ENCODE data around the gene FAM168B.

The FAM168B gene

DNA sequence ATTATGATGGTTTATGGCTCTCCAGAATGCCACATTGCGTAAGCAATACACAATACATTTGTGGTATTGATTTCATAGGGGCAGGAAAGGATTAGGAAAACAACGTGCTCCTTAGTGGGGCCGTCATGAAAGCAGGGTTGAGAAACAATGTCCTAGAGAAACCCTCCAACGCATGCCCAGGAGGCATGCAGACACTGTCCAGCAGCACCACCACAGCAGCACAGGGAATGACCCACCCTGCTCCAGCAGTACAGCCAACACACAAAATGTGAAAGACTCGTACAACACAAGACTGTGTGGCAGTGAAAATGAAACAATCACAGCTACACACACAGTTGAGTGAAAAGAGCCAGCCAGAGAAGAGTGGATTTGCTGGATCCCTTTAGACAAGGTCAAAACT, 66.3 kb downstream of the FAM168B start:
- no peak for TF ChIP-seq CTCF (IDR thresholded peaks at IDR 0.05; ENCODE audit: borderline replicate concordance, insufficient read depth, low read depth, low read length)
- no peak overlapping the region for H3K4me3 ChIP-seq (ENCODE audit: low read depth, low read length)

GRCh38 chr2:131023758-131024157, 69.5 kb downstream of the FAM168B start:
- TF ChIP-seq CTCF (IDR thresholded peaks at IDR 0.05; ENCODE audit: borderline replicate concordance, insufficient read depth, low read depth, low read length): no peak

DNA sequence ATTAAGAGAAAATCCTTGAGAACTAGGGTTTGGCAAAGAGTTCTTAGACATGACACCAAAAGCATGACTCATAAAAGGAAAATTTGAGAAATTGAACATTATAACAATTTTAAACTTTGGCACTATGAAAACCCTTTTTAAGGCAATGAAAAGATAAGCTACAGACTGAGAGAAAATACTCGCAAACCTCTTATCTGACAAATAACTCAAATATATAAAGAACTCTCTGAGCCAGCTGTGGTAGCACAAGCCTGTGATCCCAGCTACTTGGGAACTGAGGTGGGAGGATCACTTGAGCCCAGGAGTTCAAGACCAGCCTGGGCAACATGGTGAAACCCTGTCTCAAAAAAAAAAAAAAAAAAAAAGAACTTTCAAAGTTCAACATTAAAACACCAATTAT, 70.5 kb downstream of the FAM168B start:
- TF ChIP-seq CTCF (IDR thresholded peaks at IDR 0.05; ENCODE audit: borderline replicate concordance, insufficient read depth, low read depth, low read length): no peak
- no peak overlapping the region for H3K4me3 ChIP-seq (ENCODE audit: low read depth, low read length)

More at GRCh38 chr2:131023758-131024157, 69.5 kb downstream of the FAM168B start:
- H3K4me3 ChIP-seq (ENCODE audit: low read depth, low read length): no peak overlapping the region

GRCh38 chr2:131016826-131017741, 76.2 kb downstream of the FAM168B start:
- TF ChIP-seq CTCF (IDR thresholded peaks at IDR 0.05; ENCODE audit: borderline replicate concordance, insufficient read depth, low read depth, low read length): no peak
- no peak overlapping the region for H3K4me3 ChIP-seq (ENCODE audit: low read depth, low read length)

DNA sequence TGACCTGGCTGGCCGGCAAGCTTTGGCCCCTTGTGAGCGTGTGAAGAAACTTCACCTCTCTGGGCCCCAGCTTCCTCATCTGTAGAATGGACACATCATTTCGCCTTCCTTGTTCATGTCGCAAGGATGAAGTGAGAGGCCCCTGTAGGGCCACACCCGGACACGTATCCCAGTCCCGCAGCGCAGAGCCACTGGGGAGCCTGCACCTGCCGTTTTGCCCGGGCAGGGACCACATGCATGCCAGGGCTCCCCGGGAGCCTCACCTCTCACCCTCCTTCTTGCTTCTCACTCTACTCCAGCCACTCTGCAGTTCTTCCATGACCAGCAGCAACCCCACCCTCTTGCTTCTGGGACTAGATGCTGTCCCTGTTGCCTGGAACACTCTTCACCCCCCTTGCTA, 77.5 kb downstream of the FAM168B start:
- no peak overlapping the region for H3K4me3 ChIP-seq (ENCODE audit: low read depth, low read length)
- no peak for TF ChIP-seq CTCF (IDR thresholded peaks at IDR 0.05; ENCODE audit: borderline replicate concordance, insufficient read depth, low read depth, low read length)

- no peak for TF ChIP-seq CTCF (IDR thresholded peaks at IDR 0.05; ENCODE audit: borderline replicate concordance, insufficient read depth, low read depth, low read length)
These were observed 79.1 kb downstream of the FAM168B start for GRCh38 chr2:131014141-131014540.

DNA sequence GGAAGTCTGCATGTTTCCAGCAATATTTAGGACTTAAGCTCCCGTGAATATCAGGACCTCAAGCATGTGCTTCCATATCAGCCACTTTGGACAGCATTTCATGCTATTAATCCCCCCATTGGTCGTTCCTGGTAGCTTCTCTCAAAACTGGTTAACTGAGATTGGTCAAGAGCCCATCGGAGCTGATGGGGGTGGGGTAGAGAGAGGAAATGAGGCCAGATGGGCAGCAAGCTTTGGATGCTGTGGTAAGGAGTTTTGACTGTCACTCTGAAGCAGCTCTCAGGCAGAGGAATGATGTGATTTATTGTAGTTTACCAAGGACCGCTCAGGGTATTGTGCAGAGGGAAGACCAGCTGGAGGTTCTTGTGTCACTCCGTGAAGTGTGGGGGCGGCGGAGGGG, 81.8 kb downstream of the FAM168B start:
- no peak overlapping the region for H3K4me3 ChIP-seq (ENCODE audit: low read depth, low read length)
- TF ChIP-seq CTCF (IDR thresholded peaks at IDR 0.05; ENCODE audit: borderline replicate concordance, insufficient read depth, low read depth, low read length): no peak

More at GRCh38 chr2:131014141-131014540, 79.1 kb downstream of the FAM168B start:
- no peak overlapping the region for H3K4me3 ChIP-seq (ENCODE audit: low read depth, low read length)
